ENCODE results near the gene TCERG1L. TPM values are rescaled to one million over a fixed set of nuclear protein-coding genes. Genes with fewer than 3 reads are reported as not detected.
"Not testable (repeated sequence)": the region's sequence is repeated elsewhere in the genome, so short reads cannot be mapped to it uniquely, and the experiment has no call there.

TCERG1L gene
- total RNA-seq, 1 donor from 2014 or later = 0.99 TPM

DNA sequence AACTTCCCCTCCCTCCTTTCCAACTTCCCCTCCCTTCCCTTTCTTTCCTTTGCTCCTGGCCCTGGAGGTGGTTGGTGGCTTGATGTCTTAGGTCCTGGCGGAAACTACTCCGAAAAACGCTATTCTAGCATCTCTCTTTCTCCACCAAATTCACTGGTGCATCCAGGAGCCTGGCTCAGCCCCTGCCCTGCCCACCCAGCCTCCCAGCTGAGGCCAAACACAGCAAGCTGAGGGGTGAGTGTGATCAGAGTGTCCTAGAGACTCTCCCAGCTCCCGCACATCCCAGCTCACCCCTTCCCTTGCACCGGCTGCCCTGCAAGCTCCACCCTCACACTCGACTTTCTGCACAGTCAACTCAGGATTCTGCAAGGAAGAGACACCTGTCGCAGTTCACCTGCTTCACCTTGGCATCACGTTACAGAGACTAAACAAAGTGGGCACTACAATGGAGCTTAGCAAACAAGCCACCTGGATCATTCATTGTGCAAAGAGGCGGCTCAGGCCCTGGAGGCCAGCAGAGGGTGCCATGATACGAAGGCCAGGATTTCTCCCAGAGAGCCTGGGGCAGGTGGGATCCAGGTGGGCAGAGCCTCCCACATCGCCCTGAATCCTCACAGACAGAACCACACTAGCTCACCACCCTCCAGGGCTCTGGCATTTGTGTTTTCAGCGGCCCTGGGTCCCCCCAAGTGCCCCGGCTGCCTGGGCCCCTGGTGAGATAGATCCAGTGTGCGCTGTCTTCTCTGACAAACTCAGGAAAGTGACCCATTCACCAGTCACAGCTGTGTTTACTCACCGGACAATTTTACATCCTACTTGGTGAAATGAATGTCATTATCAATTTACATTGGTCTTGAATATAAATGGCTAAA, 169.6 kb downstream of the TCERG1L start:
- no peak for DNase-seq

- no peak for DNase-seq
These were observed 170.3 kb downstream of the TCERG1L start for GRCh38 chr10:131141207-131141606.

GRCh38 chr10:131140606-131141005, 170.9 kb downstream of the TCERG1L start:
- DNase-seq = no peak

GRCh38 chr10:131137223-131137622, 174.3 kb downstream of the TCERG1L start:
- DNase-seq = no peak

DNA sequence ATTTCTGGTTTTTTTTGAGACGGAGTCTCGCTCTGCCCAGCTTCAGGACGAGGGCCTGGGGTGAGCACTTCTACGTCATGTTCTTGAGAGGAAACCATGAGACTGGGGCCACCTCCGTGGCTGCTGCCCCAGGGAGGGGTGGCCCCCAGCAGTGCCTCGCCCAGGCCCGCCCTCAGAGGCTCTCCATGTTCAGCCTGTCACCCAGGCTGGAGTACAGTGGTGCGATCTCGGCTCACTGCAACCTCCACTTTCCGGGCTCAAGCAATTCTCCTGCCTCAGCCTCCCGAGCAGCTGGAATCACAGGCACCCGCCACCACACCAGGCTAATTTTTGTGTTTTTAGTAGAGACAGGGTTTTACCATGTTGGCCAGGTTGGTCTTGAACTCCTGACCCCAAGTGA, 175.2 kb downstream of the TCERG1L start:
- not testable (repeated sequence) for DNase-seq

GRCh38 chr10:131135716-131136115, 175.8 kb downstream of the TCERG1L start:
- no peak for DNase-seq

- DNase-seq = no peak
These were observed 176.9 kb downstream of the TCERG1L start for GRCh38 chr10:131134651-131135050.

GRCh38 chr10:131134001-131134576, 177.4 kb downstream of the TCERG1L start:
- DNase-seq = no peak

DNA sequence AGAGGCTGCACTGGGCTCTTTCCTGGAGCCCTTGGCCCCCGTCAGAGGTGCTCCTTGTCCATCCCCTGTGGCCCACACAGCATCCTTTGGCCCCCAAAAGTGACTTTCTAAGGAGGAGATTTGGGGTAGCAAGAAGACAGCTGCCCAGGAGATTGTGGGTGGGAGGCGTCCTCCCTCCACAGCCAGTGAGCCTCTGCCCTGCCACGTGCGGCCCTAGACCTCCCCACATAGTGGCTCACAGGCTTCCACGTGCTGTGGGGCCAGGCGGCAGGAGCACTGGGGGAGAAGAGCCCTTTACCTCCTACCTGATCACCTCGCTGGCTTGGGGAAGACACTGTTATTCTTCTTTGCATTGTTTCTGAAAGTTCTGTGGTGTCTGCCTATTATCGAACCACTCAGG, 178.8 kb downstream of the TCERG1L start:
- DNase-seq = no peak

DNA sequence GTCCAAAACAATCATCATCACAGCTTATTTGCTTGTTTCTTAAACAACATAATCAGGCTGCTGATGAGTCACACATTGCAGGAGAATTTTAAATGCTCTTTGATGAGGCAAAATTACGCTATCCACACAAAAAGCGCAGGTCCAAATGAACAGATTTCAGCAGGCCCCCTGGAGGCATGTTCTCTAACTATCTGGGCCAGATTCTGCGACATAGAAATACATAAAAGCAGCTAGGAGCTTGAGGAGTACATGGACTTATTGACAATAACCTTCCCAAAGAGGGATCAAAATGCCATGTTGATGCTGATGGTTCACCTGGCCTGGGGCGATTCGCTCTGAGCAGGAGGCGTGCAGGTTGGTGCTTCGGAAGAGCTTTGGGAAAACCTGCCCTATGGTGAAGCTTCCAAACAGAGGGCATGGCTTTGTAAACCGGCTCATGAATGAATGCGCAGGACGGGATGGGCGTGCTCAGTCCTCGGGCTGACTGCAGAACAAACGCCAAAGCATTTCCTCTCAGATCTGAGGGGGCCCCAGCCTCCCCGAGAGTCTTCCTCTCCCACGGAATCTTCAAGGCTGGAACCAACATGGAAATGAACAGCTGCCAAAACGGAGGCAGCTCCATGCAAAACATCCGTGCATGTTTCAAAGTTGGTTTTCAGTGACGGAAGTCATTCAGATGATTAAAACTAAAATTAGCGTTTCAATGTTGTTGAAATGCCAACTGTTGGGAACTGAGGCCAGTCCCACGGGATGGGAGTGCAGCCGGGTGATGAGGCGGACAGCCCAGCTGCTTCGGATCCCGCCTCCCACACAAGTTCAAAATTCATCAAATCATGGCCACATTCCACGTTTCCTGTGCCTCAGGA, 179.6 kb downstream of the TCERG1L start:
- DNase-seq = peak; percentile 75

DNA sequence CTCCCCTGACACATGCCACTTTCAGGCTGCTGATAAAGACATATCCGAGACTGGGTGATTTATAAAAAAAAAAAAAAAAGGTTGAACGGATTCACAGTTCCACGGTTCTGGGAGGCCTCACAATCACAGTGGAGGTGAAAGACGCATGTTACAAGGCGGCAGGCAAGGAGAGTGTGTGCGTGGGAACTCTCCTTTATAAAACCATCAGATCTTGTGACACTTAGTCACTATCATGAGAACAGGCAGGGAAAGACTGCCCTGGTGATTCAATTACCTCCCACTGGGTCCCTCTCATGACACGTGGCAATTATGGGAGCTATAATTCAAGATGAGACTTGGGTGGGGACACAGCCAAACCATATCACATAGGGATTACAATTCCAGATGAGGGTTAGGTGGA, 181.5 kb downstream of the TCERG1L start:
- DNase-seq = no peak

DNA sequence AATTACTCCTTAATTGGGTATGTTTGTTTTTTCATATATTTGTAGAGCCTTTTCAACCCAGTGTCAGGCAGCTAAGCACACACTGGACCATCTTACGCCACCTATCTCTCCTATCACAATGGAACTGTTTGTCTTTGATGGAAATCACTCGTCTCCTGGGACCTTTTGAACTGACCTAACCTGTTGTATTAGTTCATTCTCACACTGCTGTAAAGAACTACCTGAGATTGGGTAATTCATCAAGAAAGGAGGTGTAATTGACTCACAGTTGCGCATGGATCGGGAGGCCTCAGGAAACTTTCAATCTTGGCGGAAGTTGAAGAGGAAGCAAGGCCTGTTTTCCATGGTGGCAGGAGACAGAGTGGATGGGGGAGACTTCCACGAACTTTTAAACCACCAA, 182.0 kb downstream of the TCERG1L start:
- no peak for DNase-seq

DNA sequence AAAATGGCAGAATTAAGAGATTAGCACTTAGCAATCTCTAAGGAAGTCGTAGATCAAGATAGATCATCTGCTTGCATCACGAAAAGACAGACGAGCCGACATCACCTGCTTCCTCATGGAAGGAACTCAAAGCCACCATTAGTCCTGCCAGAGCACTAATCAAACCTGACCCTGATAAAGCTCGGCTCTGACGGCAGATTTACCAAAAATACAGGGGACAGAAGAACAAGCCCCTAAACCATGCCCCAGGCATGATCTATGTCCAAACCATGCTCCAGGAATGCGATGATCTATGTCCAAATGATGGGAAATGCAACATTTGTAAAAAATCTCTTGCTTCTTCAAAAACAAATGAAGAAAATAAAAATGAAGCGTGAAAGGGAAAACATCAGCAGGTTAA, 182.8 kb downstream of the TCERG1L start:
- no peak for DNase-seq

DNA sequence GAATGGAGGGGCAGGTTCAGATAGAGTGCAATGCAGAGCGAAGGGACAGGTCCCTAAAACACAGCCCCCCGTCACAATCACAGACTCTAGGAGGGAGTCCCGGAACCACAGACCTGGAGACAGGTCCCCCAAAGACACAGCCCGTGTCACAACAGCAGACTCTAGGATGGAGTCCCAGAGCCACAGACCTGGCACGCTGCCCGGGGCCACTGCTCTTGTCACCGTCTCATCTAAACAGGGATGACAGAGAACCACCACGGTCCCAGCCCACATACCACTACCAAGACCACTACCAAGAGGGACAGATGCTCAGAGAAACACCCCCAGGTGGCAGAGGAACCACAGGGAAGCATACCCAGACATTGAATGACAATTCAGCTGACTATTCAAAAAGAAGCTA, 183.9 kb downstream of the TCERG1L start:
- no peak for DNase-seq

DNA sequence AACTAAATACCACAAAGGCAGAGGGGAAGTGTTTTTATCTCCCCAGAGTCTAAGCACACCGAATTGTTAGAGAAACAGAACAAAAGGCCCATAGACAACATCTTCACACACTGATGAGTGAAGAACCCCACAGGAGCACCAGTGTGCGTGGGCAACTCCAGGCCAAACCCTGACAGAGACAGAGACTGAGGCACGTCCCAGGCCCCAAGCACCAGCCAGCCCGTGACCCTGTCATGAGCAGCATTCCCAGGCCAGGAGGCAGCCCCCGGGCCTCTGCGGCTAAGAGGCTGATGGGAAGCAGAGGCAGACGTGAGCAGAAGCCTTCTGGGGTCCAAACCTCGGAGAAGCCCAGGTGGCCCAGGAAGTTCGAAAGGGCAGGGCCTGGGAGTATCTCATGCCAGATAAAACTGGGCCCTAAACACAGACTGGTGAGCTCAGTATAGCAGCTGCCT, 184.4 kb downstream of the TCERG1L start:
- no peak for DNase-seq

GRCh38 chr10:131126321-131127137, 185.0 kb downstream of the TCERG1L start:
- no peak for DNase-seq

- DNase-seq = no peak
These were observed 185.9 kb downstream of the TCERG1L start for GRCh38 chr10:131125511-131126225.

DNA sequence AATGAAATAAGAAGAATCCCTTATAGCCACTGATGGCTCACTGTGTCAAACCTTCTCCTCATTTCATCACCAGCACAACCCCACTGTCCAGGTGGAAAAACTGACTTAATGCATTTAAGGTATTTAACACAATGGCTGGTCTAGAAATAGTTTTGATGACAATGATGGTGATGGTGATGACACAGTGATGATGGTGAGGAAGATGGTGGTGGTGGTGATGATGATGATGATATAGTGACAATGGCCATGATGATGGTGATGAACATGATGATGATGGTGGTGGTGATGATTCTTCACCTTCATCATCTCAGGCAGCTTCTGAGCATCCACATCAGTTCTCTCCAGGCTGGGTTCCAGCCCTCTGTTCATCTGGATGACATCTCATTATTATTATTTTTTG, 186.6 kb downstream of the TCERG1L start:
- DNase-seq = no peak

- no peak for DNase-seq
These were observed 188.0 kb downstream of the TCERG1L start for GRCh38 chr10:131123496-131123895.

- no peak for DNase-seq
These were observed 189.9 kb downstream of the TCERG1L start for GRCh38 chr10:131121511-131122035.

All from skin of body (tissue), 2 donors.